GM21737 (cell line): ENCODE measurements around the gene PDIA6.

Experiments used
- ATAC-seq: cut with Tn5 transposase; IDR thresholded peaks from one replicate; pipeline ENCODE4 v1.9.1; 2021; ENCODE audit warnings: mild to moderate bottlenecking, moderate library complexity; ENCODE audit not compliant: unreplicated experiment

PDIA6 gene

GRCh38 chr2:10733566-10733925 lies 79.0 kb downstream of the PDIA6 start:
- no peak for ATAC-seq
